ENCODE results near the gene SPG11.
"Not testable (repeated sequence)": the region's sequence is repeated elsewhere in the genome, so short reads cannot be mapped to it uniquely, and the experiment has no call there.

SPG11 gene

DNA sequence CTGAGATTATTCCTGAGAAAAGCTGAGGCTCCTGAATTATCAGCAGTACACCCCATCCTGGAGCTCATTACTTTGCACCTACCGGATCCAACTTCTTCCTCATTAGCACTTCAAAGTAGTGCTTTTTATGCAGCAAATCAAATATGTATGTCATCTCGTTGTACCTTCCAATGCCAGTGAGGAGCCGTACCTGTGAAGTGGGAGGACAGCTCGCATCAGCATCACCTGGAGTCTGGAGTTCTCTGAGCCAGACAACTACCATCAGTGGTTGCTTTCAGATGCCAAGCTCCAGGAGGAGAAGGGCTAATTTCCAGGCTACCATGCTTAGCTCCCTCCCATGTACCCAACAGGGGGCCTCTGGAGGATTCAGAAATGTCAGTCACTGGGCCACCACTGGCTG lies 94.1 kb downstream of the SPG11 start:
- peaks cover 29% of the 10 kb centered on the region for H3K36me3 ChIP-seq
- TF ChIP-seq, protein P1, sequence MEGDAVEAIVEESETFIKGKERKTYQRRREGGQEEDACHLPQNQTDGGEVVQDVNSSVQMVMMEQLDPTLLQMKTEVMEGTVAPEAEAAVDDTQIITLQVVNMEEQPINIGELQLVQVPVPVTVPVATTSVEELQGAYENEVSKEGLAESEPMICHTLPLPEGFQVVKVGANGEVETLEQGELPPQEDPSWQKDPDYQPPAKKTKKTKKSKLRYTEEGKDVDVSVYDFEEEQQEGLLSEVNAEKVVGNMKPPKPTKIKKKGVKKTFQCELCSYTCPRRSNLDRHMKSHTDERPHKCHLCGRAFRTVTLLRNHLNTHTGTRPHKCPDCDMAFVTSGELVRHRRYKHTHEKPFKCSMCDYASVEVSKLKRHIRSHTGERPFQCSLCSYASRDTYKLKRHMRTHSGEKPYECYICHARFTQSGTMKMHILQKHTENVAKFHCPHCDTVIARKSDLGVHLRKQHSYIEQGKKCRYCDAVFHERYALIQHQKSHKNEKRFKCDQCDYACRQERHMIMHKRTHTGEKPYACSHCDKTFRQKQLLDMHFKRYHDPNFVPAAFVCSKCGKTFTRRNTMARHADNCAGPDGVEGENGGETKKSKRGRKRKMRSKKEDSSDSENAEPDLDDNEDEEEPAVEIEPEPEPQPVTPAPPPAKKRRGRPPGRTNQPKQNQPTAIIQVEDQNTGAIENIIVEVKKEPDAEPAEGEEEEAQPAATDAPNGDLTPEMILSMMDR (IDR thresholded peaks at IDR 0.05; ENCODE audit: low read depth, low read length), result no peak
- peaks cover 5% of the 10 kb centered on the region for H3K9me3 ChIP-seq (ENCODE audit: severe bottlenecking)
- no peaks in the 10 kb centered on the region for H3K27me3 ChIP-seq (ENCODE audit: insufficient read depth, low read depth, severe bottlenecking)
- no peak for DNase-seq
- H3K4me3 ChIP-seq (ENCODE audit: low read depth, low read length), result no peak overlapping the region
- no peak overlapping the region for H3K27ac ChIP-seq

- peaks cover 39% of the 10 kb centered on the region for H3K36me3 ChIP-seq
- H3K27me3 ChIP-seq (ENCODE audit: insufficient read depth, low read depth, severe bottlenecking), result no peaks in the 10 kb centered on the region
- H3K4me3 ChIP-seq (ENCODE audit: low read depth, low read length), result no peak overlapping the region
- H3K27ac ChIP-seq, result no peak overlapping the region
- H3K9me3 ChIP-seq (ENCODE audit: severe bottlenecking), result peaks cover 5% of the 10 kb centered on the region
- TF ChIP-seq, protein P1 (IDR thresholded peaks at IDR 0.05; ENCODE audit: low read depth, low read length), result no peak
- DNase-seq, result no peak
Measured at GRCh38 chr15:44568338-44568737, 95.1 kb downstream of the SPG11 start.

DNA sequence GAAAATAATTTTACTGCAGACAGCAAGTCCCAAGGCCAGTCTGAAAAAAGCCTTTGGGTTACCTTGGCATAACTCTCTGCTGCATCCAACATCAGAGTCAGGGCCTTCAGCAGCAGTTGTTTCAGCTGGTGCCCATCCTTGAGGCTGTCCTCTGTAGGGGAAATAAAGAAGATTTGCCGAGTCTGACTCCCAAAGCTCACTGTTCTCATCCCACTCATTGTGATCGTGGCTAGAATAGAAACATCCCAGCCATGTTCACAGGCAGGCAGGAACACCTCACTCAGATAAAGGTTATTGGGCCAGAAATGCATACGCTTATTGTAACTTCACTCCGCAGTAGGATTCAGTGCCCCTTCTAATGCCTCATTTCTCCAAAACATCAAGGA lies 97.3 kb downstream of the SPG11 start:
- no peak overlapping the region for H3K27ac ChIP-seq
- H3K4me3 ChIP-seq (ENCODE audit: low read depth, low read length), result no peak overlapping the region
- peaks cover 5% of the 10 kb centered on the region for H3K9me3 ChIP-seq (ENCODE audit: severe bottlenecking)
- no peak for DNase-seq
- TF ChIP-seq, protein P1 (IDR thresholded peaks at IDR 0.05; ENCODE audit: low read depth, low read length), result no peak
- no peaks in the 10 kb centered on the region for H3K27me3 ChIP-seq (ENCODE audit: insufficient read depth, low read depth, severe bottlenecking)
- peaks cover 42% of the 10 kb centered on the region for H3K36me3 ChIP-seq

DNA sequence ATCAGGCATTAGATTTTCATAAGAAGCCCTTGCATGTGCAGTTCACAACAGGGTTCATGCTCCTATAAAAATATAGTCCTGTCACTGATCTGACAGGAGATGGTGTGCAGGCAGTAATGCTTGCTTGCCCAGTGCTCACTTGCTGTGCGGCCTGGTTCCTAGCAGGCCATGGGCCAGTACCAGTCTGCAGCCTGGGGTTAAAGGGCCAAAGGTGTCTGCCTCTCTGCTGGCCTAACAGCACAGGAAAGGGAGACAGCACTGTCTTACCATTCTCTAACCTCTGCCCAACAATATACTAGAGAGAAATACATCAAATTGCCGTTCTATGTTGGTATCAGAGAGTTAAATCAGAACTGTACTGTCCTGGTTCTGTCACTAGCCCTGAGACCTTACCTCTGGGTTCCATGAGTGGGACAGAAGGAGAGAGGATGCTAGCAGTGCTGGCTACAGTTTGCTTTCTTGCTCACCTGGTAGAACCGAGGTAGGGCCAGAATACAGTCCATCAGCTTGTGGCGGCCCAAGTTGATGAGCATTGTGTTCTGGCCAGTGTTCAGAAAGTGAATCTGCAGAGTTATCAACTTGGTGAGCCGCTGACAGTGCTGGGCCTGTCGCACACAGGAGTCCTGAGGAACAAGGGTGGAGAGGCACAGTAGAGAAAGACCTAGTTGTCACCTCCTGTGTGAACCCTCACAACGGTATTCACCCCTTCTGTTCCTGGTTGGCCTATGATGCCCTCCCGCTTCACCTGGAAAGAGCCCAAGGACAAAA lies 97.9 kb downstream of the SPG11 start:
- peaks cover 47% of the 10 kb centered on the region for H3K36me3 ChIP-seq
- no peak overlapping the region for H3K27ac ChIP-seq
- TF ChIP-seq, protein P1 (IDR thresholded peaks at IDR 0.05; ENCODE audit: low read depth, low read length), result no peak
- peaks cover 5% of the 10 kb centered on the region for H3K9me3 ChIP-seq (ENCODE audit: severe bottlenecking)
- DNase-seq, result no peak
- H3K4me3 ChIP-seq (ENCODE audit: low read depth, low read length), result no peak overlapping the region
- no peaks in the 10 kb centered on the region for H3K27me3 ChIP-seq (ENCODE audit: insufficient read depth, low read depth, severe bottlenecking)

- H3K9me3 ChIP-seq (ENCODE audit: severe bottlenecking); H3K4me3 ChIP-seq (ENCODE audit: low read depth, low read length); DNase-seq; H3K27ac ChIP-seq; H3K27me3 ChIP-seq (ENCODE audit: insufficient read depth, low read depth, severe bottlenecking): not testable (repeated sequence)
- H3K36me3 ChIP-seq, result peaks cover 80% of the 10 kb centered on the region
Measured at GRCh38 chr15:44560926-44561325, 102.5 kb downstream of the SPG11 start.

GRCh38 chr15:44554934-44555723 lies 108.3 kb downstream of the SPG11 start:
- Histone ChIP-seq H3K9me3 (ENCODE audit: severe bottlenecking) (no peaks in the 10 kb centered on the region), H3K27me3 (ENCODE audit: insufficient read depth, low read depth, severe bottlenecking) (no peaks in the 10 kb centered on the region), H3K4me3 (ENCODE audit: low read depth, low read length) (no peak overlapping the region), H3K36me3 (peaks cover 64% of the 10 kb centered on the region), H3K27ac (no peak overlapping the region)
- TF ChIP-seq, protein P1 (IDR thresholded peaks at IDR 0.05; ENCODE audit: low read depth, low read length), result no peak
- DNase-seq, result no peak

Measured in WERI-Rb-1 (cell line).